H1 (cell line): ENCODE measurements around the gene C1orf74. TPM values are rescaled to one million over a fixed set of nuclear protein-coding genes. Genes with fewer than 3 reads are reported as not detected.

Experiments used
- BACH1 ChIP-seq: IDR thresholded peaks from 2 replicates; pipeline ENCODE4 v1.6.1; 2012; ENCODE audit warnings: low read length, improper control_type of control experiment
- BCL11A ChIP-seq, 2 experiments: IDR thresholded peaks; one replicate each; pipeline ENCODE4 v1.6.1; 2011; ENCODE audit warnings: low read depth in 2 of 2, low read length in 2 of 2, mild to moderate bottlenecking in 2 of 2
- CBX5 ChIP-seq: fragments of 300-800, 300-1000 bp; sonication (generic); IDR thresholded peaks from 2 replicates; pipeline ENCODE4 v1.7.1; 2016; ENCODE audit warnings: antibody characterized with exemption, low read length, low read depth
- HDAC2 ChIP-seq, 2 experiments: fragments of 300-600 bp in 1 of 2; sonication (generic) in 1 of 2; IDR thresholded peaks; 2 replicates each; pipeline ENCODE4 v1.6.1; 2011 to 2012; ENCODE audit warnings: low read depth in 2 of 2, low read length in 2 of 2, mild to moderate bottlenecking in 2 of 2, moderate library complexity in 2 of 2, borderline replicate concordance in 1 of 2, inconsistent platforms in 1 of 2
- RNF2 ChIP-seq: fragments of 200-900, 300-1000 bp; sonication (generic); IDR thresholded peaks from 2 replicates; pipeline ENCODE4 v1.7.1; 2016; ENCODE audit warnings: borderline replicate concordance, low read depth, mild to moderate bottlenecking, antibody characterized with exemption, low read length; ENCODE audit not compliant: poor library complexity, severe bottlenecking; ENCODE audit errors: missing control alignments
- SAP30 ChIP-seq: fragments of 300-600 bp; sonication (generic); IDR thresholded peaks from 2 replicates; pipeline ENCODE4 v1.7.1; 2012; ENCODE audit warnings: low read length, moderate library complexity, mild to moderate bottlenecking, inconsistent platforms; ENCODE audit not compliant: insufficient read depth, insufficient replicate concordance
- SIN3A ChIP-seq, 2 experiments: IDR thresholded peaks in 1 of 2; conservative IDR thresholded peaks in 1 of 2; 2 replicates each; pipeline ENCODE4 v1.6.1; 2011 to 2012; ENCODE audit warnings: low read length in 2 of 2, improper control_type of control experiment in 1 of 2, low read depth in 1 of 2, mild to moderate bottlenecking in 1 of 2
- YY1 ChIP-seq: IDR thresholded peaks from 2 replicates; pipeline ENCODE4 v1.6.1; 2011; ENCODE audit warnings: low read depth, mild to moderate bottlenecking, low read length
- polyA plus RNA-seq, 7 experiments: library from polyadenylated mRNA; depleted of rRNA in 3 of 7; stranded (reverse) in 5 of 7; unstranded in 2 of 7; fragments of >200 nt in 5 of 7; fragments of 200-250 nt in 2 of 7; gene quantifications; 1 replicate in 5 of 7; 2 replicates in 1 of 7; 4 replicates in 1 of 7; pipeline versions ENCODE4 v1.2.1 to v1.2.3, GENCODE V29; 2011 to 2013; ENCODE audit warnings: missing spikeins in 2 of 7, mixed read lengths in 2 of 7
- total RNA-seq: library from RNA; stranded (reverse); fragmentation: NEBNext Ultra II Directional; extraction: Animal tissue kit (Norgen Biotek cat#: 25700); gene quantifications from 2 replicates; pipeline ENCODE4 v1.2.1, GENCODE V29; 2021
- TF ChIP-seq, protein P1 (sequence below): fragments of 300-600 bp; sonication (generic); IDR thresholded peaks from 2 replicates; pipeline ENCODE4 v1.7.1; 2012; ENCODE audit warnings: low read length, moderate library complexity, mild to moderate bottlenecking, inconsistent platforms; ENCODE audit not compliant: insufficient replicate concordance

The C1orf74 gene
- total and polyA plus RNA-seq, 2 of the 8 experiments (the other 6 are each of a cell fraction or from before 2014, with no cell fraction given) = 3.1 to 3.9 TPM

DNA sequence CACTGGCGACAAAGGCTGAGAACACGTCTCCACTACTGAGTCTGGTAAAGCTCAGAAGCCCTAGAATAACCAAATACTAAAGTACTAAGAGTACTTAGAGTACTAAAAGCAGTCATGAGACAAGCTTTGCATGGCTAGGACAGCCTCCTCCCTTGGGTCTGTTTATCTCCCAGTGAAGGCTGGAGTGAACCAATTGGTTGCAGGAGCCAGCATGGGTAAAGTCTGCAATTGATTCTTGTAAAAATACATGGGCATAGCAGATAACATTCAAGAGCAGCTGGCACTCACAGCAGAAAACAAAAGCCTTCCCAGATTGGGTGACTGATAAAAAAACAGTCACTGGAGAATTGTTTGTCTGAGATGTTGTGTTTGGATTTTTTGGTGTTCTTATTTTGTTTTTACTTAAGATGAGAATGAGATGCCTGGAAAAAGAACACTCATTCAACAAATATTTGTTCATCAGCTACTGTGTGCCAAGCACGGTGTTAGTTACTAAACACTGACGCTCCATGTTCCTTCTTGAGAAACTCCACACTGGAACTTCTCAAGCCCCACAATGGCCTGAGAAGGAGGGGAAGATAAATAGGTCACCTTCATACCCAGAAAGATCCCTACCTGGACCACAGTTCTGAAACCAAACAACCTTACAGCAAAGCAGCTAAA lies 17.9 kb upstream of the C1orf74 start (continued):
- TF ChIP-seq, protein P1, sequence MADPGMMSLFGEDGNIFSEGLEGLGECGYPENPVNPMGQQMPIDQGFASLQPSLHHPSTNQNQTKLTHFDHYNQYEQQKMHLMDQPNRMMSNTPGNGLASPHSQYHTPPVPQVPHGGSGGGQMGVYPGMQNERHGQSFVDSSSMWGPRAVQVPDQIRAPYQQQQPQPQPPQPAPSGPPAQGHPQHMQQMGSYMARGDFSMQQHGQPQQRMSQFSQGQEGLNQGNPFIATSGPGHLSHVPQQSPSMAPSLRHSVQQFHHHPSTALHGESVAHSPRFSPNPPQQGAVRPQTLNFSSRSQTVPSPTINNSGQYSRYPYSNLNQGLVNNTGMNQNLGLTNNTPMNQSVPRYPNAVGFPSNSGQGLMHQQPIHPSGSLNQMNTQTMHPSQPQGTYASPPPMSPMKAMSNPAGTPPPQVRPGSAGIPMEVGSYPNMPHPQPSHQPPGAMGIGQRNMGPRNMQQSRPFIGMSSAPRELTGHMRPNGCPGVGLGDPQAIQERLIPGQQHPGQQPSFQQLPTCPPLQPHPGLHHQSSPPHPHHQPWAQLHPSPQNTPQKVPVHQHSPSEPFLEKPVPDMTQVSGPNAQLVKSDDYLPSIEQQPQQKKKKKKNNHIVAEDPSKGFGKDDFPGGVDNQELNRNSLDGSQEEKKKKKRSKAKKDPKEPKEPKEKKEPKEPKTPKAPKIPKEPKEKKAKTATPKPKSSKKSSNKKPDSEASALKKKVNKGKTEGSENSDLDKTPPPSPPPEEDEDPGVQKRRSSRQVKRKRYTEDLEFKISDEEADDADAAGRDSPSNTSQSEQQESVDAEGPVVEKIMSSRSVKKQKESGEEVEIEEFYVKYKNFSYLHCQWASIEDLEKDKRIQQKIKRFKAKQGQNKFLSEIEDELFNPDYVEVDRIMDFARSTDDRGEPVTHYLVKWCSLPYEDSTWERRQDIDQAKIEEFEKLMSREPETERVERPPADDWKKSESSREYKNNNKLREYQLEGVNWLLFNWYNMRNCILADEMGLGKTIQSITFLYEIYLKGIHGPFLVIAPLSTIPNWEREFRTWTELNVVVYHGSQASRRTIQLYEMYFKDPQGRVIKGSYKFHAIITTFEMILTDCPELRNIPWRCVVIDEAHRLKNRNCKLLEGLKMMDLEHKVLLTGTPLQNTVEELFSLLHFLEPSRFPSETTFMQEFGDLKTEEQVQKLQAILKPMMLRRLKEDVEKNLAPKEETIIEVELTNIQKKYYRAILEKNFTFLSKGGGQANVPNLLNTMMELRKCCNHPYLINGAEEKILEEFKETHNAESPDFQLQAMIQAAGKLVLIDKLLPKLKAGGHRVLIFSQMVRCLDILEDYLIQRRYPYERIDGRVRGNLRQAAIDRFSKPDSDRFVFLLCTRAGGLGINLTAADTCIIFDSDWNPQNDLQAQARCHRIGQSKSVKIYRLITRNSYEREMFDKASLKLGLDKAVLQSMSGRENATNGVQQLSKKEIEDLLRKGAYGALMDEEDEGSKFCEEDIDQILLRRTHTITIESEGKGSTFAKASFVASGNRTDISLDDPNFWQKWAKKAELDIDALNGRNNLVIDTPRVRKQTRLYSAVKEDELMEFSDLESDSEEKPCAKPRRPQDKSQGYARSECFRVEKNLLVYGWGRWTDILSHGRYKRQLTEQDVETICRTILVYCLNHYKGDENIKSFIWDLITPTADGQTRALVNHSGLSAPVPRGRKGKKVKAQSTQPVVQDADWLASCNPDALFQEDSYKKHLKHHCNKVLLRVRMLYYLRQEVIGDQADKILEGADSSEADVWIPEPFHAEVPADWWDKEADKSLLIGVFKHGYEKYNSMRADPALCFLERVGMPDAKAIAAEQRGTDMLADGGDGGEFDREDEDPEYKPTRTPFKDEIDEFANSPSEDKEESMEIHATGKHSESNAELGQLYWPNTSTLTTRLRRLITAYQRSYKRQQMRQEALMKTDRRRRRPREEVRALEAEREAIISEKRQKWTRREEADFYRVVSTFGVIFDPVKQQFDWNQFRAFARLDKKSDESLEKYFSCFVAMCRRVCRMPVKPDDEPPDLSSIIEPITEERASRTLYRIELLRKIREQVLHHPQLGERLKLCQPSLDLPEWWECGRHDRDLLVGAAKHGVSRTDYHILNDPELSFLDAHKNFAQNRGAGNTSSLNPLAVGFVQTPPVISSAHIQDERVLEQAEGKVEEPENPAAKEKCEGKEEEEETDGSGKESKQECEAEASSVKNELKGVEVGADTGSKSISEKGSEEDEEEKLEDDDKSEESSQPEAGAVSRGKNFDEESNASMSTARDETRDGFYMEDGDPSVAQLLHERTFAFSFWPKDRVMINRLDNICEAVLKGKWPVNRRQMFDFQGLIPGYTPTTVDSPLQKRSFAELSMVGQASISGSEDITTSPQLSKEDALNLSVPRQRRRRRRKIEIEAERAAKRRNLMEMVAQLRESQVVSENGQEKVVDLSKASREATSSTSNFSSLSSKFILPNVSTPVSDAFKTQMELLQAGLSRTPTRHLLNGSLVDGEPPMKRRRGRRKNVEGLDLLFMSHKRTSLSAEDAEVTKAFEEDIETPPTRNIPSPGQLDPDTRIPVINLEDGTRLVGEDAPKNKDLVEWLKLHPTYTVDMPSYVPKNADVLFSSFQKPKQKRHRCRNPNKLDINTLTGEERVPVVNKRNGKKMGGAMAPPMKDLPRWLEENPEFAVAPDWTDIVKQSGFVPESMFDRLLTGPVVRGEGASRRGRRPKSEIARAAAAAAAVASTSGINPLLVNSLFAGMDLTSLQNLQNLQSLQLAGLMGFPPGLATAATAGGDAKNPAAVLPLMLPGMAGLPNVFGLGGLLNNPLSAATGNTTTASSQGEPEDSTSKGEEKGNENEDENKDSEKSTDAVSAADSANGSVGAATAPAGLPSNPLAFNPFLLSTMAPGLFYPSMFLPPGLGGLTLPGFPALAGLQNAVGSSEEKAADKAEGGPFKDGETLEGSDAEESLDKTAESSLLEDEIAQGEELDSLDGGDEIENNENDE = no peak
- no peak for TF ChIP-seq BCL11A (IDR thresholded peaks at IDR 0.05; ENCODE audit: low read depth in 2 of 2, low read length in 2 of 2)
- no peak for TF ChIP-seq SAP30
- TF ChIP-seq YY1 = no peak
- TF ChIP-seq HDAC2 (IDR thresholded peaks at IDR 0.05; ENCODE audit: borderline replicate concordance in 1 of 2, low read depth in 2 of 2, low read length in 2 of 2) = no peak
- no peak for TF ChIP-seq RNF2
- TF ChIP-seq CBX5 = no peak
- no peak for TF ChIP-seq BACH1
- TF ChIP-seq SIN3A (conservative IDR thresholded peaks at IDR 0.05 in 1 of 2, IDR thresholded peaks at IDR 0.05 in 1 of 2; ENCODE audit: low read depth in 1 of 2, low read length in 2 of 2) = no peak
